Germinal center (tissue), 1 donor: ENCODE results near the gene GPC6.

Experiments
- DNase-seq: peaks from one replicate; pipeline ENCODE4 v3.0.0; 2012; ENCODE audit warnings: mixed read lengths, low spot score

GPC6 gene

GRCh38 chr13:93977986-93978385, 751.4 kb downstream of the GPC6 start:
- no peak for DNase-seq

- no peak for DNase-seq
Observed at GRCh38 chr13:93981426-93981977, 754.9 kb downstream of the GPC6 start.

GRCh38 chr13:93982179-93982918, 755.7 kb downstream of the GPC6 start:
- no peak for DNase-seq

- no peak for DNase-seq
Observed at GRCh38 chr13:93984052-93984451, 757.4 kb downstream of the GPC6 start.

GRCh38 chr13:93984876-93985275, 758.3 kb downstream of the GPC6 start:
- no peak for DNase-seq

GRCh38 chr13:93987458-93987857, 760.9 kb downstream of the GPC6 start:
- no peak for DNase-seq

- no peak for DNase-seq
Observed at GRCh38 chr13:93991569-93991968, 765.0 kb downstream of the GPC6 start.

GRCh38 chr13:93996481-93996880, 769.9 kb downstream of the GPC6 start:
- DNase-seq, result no peak

GRCh38 chr13:94006296-94006695, 779.7 kb downstream of the GPC6 start:
- no peak for DNase-seq

GRCh38 chr13:94007072-94007471, 780.5 kb downstream of the GPC6 start:
- no peak for DNase-seq

- DNase-seq, result no peak
Observed at GRCh38 chr13:94009701-94010100, 783.1 kb downstream of the GPC6 start.

GRCh38 chr13:94014461-94014860, 787.9 kb downstream of the GPC6 start:
- no peak for DNase-seq

- DNase-seq, result no peak
Observed at GRCh38 chr13:94020426-94020825, 793.8 kb downstream of the GPC6 start.

- DNase-seq, result no peak
Observed at GRCh38 chr13:94020833-94021232, 794.2 kb downstream of the GPC6 start.

- no peak for DNase-seq
Observed at GRCh38 chr13:94028234-94028633, 801.6 kb downstream of the GPC6 start.

GRCh38 chr13:94028650-94029049, 802.0 kb downstream of the GPC6 start:
- DNase-seq, result no peak

GRCh38 chr13:94030415-94031119, 804.0 kb downstream of the GPC6 start:
- DNase-seq, result no peak

- no peak for DNase-seq
Observed at GRCh38 chr13:94031609-94032008, 805.0 kb downstream of the GPC6 start.

- no peak for DNase-seq
Observed at GRCh38 chr13:94033098-94033497, 806.5 kb downstream of the GPC6 start.

- DNase-seq, result no peak
Observed at GRCh38 chr13:94033830-94034642, 807.4 kb downstream of the GPC6 start.

- no peak for DNase-seq
Observed at GRCh38 chr13:94050039-94050438, 823.4 kb downstream of the GPC6 start.

GRCh38 chr13:94050686-94051085, 824.1 kb downstream of the GPC6 start:
- no peak for DNase-seq
